LNCAP (cell line): Measurements from ENCODE around the gene SPATA2.

Experiments
- TF ChIP-seq, protein P1 (sequence below): fragments of 450-650 bp; IDR thresholded peaks from 2 replicates; pipeline ENCODE4 v1.5.1; 2017; ENCODE audit warnings: mild to moderate bottlenecking

Gene SPATA2

DNA sequence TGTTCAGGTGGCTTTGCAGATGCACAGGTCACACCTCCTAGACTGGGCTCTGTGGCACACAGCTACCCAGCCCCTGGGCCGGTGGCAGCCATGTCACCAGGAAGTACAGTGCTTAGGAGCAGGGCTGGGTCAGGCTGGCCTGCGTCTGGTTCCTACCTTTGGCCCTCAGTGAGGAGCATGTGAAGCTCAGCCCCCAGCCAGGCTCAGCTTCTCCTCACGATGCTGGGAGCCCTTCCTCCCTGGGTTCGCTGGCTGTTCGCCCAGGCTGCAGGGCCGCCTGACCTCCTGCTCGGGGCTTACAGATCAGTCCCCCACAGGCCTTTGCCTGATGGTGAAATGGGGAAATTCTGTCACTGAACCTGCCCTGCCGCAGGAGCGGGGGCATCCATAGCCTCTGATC, 23.1 kb downstream of the SPATA2 start:
- TF ChIP-seq, protein P1, sequence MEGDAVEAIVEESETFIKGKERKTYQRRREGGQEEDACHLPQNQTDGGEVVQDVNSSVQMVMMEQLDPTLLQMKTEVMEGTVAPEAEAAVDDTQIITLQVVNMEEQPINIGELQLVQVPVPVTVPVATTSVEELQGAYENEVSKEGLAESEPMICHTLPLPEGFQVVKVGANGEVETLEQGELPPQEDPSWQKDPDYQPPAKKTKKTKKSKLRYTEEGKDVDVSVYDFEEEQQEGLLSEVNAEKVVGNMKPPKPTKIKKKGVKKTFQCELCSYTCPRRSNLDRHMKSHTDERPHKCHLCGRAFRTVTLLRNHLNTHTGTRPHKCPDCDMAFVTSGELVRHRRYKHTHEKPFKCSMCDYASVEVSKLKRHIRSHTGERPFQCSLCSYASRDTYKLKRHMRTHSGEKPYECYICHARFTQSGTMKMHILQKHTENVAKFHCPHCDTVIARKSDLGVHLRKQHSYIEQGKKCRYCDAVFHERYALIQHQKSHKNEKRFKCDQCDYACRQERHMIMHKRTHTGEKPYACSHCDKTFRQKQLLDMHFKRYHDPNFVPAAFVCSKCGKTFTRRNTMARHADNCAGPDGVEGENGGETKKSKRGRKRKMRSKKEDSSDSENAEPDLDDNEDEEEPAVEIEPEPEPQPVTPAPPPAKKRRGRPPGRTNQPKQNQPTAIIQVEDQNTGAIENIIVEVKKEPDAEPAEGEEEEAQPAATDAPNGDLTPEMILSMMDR: no peak

DNA sequence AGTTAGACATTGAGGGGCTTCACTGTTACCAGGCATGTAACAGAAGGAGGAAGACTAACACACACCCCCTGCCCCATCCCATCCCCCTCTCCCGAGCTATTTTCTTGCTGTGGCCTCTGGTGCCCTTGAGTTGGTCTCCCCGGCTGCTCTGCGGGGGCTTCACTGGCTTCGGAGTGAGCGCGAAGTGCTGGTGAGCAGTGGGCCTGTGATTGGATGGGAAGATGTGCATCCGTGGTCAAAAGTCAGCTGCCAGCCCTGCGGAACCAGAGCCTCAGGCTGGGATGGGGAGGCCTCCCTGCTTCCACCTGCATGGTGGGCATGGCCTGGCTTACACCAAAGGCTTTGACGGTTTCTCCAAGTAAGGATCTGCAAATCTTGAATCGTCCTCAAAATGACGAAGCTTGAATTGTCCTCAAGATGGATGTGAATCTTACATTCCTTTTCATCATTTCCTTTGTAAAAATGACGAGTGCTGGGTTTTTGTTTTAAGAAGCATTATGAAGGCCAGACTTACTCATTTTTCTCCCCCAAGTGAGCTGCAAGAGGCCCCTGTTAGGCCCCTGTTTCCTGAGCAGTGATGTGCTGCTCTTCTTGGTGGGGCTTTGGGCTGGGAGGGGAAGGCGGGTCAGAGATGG, 23.7 kb downstream of the SPATA2 start:
- TF ChIP-seq, protein P1: no peak

DNA sequence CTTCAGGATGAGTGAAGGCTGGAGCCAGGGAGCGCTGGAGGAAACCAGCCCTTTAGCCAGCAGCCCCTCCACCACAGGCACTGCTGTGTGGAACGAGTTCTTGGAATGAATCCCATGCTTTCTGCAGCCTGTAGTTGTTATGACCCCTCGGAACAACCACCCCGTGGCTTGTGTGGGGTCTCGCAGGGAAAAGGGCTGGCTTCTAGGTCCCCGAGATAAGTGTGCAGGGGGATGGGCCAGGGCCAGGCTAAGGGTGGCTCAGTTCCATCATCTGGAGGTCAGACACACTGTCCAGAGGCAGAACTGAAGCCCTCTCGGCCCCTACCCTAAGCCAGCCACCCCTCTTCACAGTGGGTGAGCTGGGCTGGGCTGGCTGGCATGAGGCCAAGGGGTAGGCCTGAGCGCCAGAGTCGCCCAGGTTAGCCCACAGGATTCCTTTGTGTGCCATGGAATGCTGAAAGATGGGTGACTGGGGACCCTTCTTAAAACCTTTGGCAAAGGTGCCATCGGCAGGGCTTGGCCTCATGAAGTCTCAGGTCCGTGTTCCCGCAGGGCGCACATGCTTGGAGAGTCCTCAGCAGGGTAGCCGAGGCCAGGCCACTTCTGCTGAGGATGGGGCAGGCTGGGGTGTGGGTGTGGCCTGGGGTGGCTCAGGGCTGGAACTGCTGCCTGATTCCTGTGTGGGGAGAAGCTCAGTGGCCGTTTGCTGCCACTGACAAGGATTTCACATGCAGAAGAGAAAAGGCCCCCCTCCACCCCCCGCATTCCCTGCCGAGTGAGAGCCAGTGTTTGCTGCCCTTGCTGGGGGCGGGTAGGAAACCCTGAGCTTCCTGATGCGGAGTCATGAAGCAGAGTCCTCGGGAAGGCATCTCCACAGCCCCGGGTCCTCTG, 24.6 kb downstream of the SPATA2 start:
- TF ChIP-seq, protein P1: no peak

DNA sequence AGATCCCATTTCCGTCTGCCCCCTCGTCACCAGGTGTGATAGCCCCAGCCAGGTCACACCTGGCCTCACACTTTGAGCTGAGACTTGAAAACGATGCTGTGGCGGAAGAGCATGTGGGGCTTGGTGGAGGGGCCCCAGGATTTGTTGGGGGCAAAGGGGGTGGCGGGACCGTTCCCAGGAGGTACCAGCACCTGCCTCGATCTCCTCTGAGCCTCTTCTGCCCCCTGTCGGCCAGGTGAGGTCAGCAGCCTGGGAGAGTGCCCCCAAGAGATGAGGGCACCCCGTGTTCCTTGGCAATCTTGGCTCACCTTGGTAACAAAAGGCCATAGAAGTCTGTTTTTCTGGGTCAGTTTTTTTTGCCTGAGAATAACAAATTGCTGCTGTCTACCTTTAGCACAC, 25.4 kb downstream of the SPATA2 start:
- TF ChIP-seq, protein P1: peak; percentile 55; the same call in 1 of the 2 replicates

DNA sequence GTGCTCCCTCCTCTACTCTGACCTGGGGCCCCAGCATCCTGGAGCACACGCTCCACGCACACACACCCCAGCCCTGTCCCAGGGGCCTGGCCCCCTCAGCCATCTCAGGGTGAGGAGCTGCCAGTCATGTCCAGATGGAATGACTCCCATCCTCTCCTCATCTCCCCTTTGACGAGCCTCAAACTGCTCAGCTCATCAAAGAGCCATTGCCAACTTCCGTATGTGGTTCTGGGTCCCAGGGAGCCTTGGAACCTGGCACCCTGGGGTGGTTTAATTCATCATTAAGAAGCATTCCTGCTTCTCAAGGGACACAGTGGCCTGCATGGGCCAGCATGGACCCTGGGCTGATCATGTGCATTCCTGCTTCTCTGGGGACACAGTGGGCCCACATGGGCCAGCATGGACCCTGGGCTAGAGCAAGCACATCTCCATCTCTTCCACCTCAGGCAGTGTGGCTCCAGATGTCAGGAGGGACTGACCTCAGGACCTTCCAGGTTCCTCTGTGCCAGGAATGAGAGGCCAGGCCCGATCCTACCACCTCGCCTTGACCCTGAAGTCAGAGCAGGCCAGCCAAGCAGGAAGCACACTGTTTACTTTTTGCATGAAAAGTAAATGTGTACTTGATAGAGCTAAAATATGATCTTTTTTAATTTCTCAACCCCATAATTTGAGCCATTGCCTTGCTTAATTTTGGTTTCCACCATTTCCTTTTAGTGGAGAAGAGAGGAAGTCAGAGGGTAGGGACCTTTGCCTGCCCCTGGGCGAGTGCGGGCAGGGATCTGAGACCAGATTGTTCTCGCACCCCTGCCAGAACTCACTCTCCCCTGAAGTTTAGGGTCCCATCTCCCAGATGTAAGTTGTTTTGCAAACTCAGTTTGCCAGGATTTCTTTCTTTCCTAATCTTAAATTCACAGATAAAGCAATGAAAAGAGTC, 26.1 kb downstream of the SPATA2 start:
- TF ChIP-seq, protein P1: no peak

DNA sequence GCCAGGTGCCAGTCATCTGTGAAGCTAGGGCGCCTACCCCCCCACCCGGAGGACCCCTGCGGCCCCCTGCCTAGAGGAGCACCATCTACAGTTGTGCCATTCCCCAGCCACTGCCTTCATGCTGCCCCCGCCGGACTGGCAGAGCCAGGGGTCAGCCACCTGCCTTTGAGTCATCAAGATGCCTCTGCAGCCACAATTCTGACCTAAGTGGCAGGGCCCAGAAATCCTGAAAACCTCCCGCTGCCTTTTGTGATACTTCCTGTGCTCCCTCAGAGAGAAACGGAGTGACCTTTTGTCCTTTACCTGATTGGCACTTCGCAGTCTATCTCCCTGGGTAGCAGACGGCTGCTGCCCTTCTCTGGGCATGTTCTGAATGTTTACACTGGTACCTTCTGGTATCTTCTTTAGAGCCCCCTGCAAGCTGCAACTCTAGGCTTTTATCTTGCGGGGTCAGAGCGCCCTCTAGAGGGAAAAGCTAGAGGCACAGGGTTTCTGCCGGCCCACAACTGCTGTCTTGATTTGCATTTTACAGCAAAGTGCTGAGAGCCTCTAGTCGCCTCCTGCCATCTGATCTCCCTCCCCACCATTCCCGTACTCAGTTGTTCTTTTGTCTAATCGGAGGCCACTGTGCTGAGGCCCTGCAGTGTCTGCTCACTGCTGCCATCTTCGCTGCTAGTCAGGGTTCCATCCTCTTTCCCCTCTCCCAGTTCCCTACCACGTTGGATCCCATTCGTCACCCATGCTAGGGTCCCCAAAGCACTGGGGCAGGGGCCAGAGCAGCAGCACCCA, 26.9 kb downstream of the SPATA2 start:
- TF ChIP-seq, protein P1: peak; percentile 96
